ENCODE results near the gene RPS15. TPM values are rescaled to one million over a fixed set of nuclear protein-coding genes. Genes with fewer than 3 reads are reported as not detected.

Gene RPS15
- total RNA-seq, 1 experiment from 2014 or later: 1,862 TPM

DNA sequence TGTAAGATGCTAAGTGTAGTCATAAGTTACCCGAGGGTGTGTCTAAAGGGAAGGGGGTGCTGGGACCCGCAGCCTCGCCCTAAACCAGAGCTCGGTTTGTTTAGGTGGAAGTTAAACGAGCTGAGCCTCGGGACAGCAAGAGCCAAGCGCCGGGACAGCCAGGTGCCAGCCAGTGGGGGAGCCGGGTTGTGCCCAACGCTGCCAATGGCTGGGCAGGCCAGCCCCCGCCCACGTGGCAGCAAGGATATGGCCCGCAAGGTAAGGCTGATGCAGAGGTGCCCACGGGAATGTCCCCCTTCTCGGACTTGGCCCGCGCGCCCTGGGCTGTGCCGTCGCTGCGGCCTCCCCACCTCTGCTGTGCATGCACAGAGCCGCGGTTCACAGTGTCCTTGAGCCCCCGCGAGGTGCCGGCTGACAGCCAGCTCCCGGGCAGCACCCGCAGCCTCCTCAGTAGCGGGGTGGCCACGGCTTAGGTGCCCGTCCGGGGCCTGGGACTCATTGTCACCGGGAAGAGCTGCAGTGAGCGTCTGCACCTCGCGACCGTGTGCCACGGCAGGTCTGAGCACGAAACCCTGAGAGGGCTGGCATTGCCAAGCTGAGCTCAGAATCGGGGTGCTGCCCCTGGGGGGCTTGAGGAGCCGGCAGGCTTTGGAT is 9.3 kb upstream of the RPS15 start:
- BruUV-seq (replicated peaks): no TSS peak
- no peaks in the 10 kb centered on the region for H3K4me1 ChIP-seq (ENCODE audit: control insufficient read depth in 1 of 2, insufficient read depth in 2 of 2, low read length in 2 of 2)
- RAD21 ChIA-PET (ENCODE audit: low non-redundant PET in 1 of 2, low total read pairs in 2 of 2, uncharacterized antibody in 2 of 2, unreplicated experiment in 2 of 2): no interaction called here
- intact Hi-C loops (cut with micrococcal nuclease): no loop called here
- H4K20me1 ChIP-seq (ENCODE audit: insufficient read depth): no peaks in the 10 kb centered on the region
- H3K4me3 ChIP-seq (replicated peaks in 1 of 2; ENCODE audit: low read depth in 1 of 2, low read length in 2 of 2): no peak overlapping the region
- no peak overlapping the region for H2AFZ ChIP-seq (ENCODE audit: low read depth, low read length, poor library complexity, severe bottlenecking)
- no peaks in the 10 kb centered on the region for H3K9me2 ChIP-seq (ENCODE audit: insufficient read depth)
- no peaks in the 10 kb centered on the region for H3K9me3 ChIP-seq (ENCODE audit: control insufficient read depth in 1 of 2, insufficient read depth in 1 of 2, low read depth in 1 of 2, low read length in 2 of 2)
- POLR2A ChIA-PET: no interaction called here
- DNase-seq (ENCODE audit: low read depth, low spot score) (no peak), ATAC-seq (no peak)
- H3K9ac ChIP-seq (ENCODE audit: low read length): no peak overlapping the region
- no peak overlapping the region for H3K4me2 ChIP-seq (ENCODE audit: low read length)
- TF ChIP-seq SP1 (IDR thresholded peaks at IDR 0.05; ENCODE audit: low read depth) (no peak), YY1 (IDR thresholded peaks at IDR 0.05; ENCODE audit: extremely low read depth, insufficient replicate concordance, low read depth, low read length) (no peak), ELF1 (IDR thresholded peaks at IDR 0.05; ENCODE audit: borderline replicate concordance, low read depth) (no peak), ZNF274 (IDR thresholded peaks at IDR 0.05; ENCODE audit: low read depth, low read length) (no peak), TCF7L2 (IDR thresholded peaks at IDR 0.05; ENCODE audit: borderline replicate concordance, extremely low read depth, insufficient read depth, insufficient read length) (no peak), SIN3A (IDR thresholded peaks at IDR 0.05; ENCODE audit: low read depth) (no peak), POLR2AphosphoS5 (IDR thresholded peaks at IDR 0.05; ENCODE audit: low read depth, low read length) (no peak)
- TF ChIP-seq, protein P1, sequence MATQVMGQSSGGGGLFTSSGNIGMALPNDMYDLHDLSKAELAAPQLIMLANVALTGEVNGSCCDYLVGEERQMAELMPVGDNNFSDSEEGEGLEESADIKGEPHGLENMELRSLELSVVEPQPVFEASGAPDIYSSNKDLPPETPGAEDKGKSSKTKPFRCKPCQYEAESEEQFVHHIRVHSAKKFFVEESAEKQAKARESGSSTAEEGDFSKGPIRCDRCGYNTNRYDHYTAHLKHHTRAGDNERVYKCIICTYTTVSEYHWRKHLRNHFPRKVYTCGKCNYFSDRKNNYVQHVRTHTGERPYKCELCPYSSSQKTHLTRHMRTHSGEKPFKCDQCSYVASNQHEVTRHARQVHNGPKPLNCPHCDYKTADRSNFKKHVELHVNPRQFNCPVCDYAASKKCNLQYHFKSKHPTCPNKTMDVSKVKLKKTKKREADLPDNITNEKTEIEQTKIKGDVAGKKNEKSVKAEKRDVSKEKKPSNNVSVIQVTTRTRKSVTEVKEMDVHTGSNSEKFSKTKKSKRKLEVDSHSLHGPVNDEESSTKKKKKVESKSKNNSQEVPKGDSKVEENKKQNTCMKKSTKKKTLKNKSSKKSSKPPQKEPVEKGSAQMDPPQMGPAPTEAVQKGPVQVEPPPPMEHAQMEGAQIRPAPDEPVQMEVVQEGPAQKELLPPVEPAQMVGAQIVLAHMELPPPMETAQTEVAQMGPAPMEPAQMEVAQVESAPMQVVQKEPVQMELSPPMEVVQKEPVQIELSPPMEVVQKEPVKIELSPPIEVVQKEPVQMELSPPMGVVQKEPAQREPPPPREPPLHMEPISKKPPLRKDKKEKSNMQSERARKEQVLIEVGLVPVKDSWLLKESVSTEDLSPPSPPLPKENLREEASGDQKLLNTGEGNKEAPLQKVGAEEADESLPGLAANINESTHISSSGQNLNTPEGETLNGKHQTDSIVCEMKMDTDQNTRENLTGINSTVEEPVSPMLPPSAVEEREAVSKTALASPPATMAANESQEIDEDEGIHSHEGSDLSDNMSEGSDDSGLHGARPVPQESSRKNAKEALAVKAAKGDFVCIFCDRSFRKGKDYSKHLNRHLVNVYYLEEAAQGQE (IDR thresholded peaks at IDR 0.05; ENCODE audit: low read depth): no peak
- CTCF ChIA-PET: no interaction called here
- no peak overlapping the region; the same call in 1 of the 2 replicates for H3K27ac ChIP-seq (ENCODE audit: low read depth, low read length)
- peaks cover 42 to 65% of the 10 kb centered on the region in 2 experiments; a peak in 3 of 4 replicates for H3K36me3 ChIP-seq (ENCODE audit: control insufficient read depth in 1 of 2, insufficient read depth in 2 of 2, low read length in 2 of 2)
- peaks cover 76% of the 10 kb centered on the region for H3K79me2 ChIP-seq (ENCODE audit: insufficient read depth, low read length)
- no peaks in the 10 kb centered on the region for H3K27me3 ChIP-seq (ENCODE audit: insufficient read depth, low read length)
